Sigmoid colon (tissue), 4 donors: Measurements from ENCODE around the gene FBXL20.

Experiments used
- CTCF ChIP-seq, 4 experiments: fragments of 450-650 bp in 3 of 4; fragments of 200-600 bp in 1 of 4; IDR thresholded peaks; one replicate each; pipeline ENCODE4 v1.5.1; 2016 to 2019; ENCODE audit warnings: antibody characterized with exemption in 4 of 4, mild to moderate bottlenecking in 3 of 4, moderate library complexity in 2 of 4
- POLR2A ChIP-seq, 2 donors: fragments of 450-650 bp; IDR thresholded peaks; one replicate each; pipeline ENCODE4 v1.6.1; 2016; ENCODE audit warnings: antibody characterized with exemption in 2 of 2, mild to moderate bottlenecking in 2 of 2, moderate library complexity in 2 of 2
- POLR2AphosphoS5 ChIP-seq, 4 donors: sonication (generic); formaldehyde crosslinking; IDR thresholded peaks; one replicate each; pipeline ENCODE4 v1.6.1; 2017; ENCODE audit warnings: antibody characterized with exemption in 4 of 4

- TF ChIP-seq CTCF (IDR thresholded peaks at IDR 0.05), result no peak
- no peak for TF ChIP-seq POLR2A (IDR thresholded peaks at IDR 0.05)
- no peak for TF ChIP-seq POLR2AphosphoS5 (IDR thresholded peaks at IDR 0.05)
Observed at GRCh38 chr17:39236450-39236927, 164.9 kb downstream of the FBXL20 start.
